Activated naive CD4-positive, alpha-beta T cell treated with anti-CD3 and anti-CD28 coated beads for 36 hours (primary cell): ENCODE measurements around the gene LYZL6. TPM values are rescaled to one million over a fixed set of nuclear protein-coding genes. Genes with fewer than 3 reads are reported as not detected.

Experiments used
- CTCF ChIA-PET: fragments of 350-600 bp; sonication (Branson Sonifier 250); formaldehyde crosslinking; loops from one replicate; lab custom pipeline; 2021; ENCODE audit warnings: antibody characterized with exemption; lab: Charles Lee
- DNase-seq: peaks from one replicate; pipeline ENCODE4 v3.0.0-alpha.2; 2020
- H3K27ac Mint-ChIP-seq: one replicate; pipeline ENCODE4 v1.8.0; 2021; ENCODE audit warnings: mild to moderate bottlenecking, mixed read lengths
- H3K27me3 Mint-ChIP-seq: one replicate; pipeline ENCODE4 v1.8.0; 2021; ENCODE audit warnings: low read depth, mixed read lengths
- H3K36me3 Mint-ChIP-seq: one replicate; pipeline ENCODE4 v1.8.0; 2021; ENCODE audit warnings: low read depth, mixed read lengths
- H3K4me1 Mint-ChIP-seq: one replicate; pipeline ENCODE4 v1.8.0; 2021; ENCODE audit warnings: low read depth, mixed read lengths
- H3K4me3 Mint-ChIP-seq: one replicate; pipeline ENCODE4 v1.8.0; 2021; ENCODE audit warnings: mild to moderate bottlenecking, moderate library complexity, mixed read lengths
- H3K9me3 Mint-ChIP-seq: one replicate; pipeline ENCODE4 v1.8.0; 2021; ENCODE audit warnings: mixed read lengths
- intact Hi-C: fragments of 100-400 bp; cut with micrococcal nuclease; formaldehyde crosslinking; loops from one replicate; pipeline ENCODE4 v1.15.1; 2023
- total RNA-seq, 2 experiments: library from RNA; stranded (reverse); gene quantifications; one replicate each; pipeline ENCODE4 v1.2.3, GENCODE V29; 2021

LYZL6 gene, protein sequence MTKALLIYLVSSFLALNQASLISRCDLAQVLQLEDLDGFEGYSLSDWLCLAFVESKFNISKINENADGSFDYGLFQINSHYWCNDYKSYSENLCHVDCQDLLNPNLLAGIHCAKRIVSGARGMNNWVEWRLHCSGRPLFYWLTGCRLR
- total RNA-seq, result not detected

DNA sequence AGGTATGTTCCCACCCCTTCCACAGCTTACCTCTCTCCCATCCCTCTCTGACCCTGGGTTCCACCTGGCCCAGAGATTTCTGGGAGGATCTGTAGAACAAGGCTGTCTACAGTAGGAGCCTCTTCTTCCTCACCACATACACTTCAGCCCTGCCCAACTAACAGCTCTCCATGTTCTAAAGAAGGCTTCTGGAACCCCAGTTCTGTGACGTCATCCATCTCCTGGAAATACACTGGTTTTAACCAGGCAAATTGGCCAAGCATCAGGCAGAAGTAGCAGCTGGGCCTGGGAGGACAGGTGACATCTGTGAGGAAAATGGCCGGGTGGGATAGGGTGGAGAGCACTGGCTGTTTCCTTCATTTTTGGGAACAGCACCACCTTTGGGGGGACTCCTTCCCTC is at the start of gene LYZL6:
Gene LYZL6 (minus strand): TSS at position 177 of the 400 bp plus-strand sequence. CDS start 4,357 bp downstream, outside the sequence.
- Mint-ChIP-seq H3K9me3 (no peaks in the 10 kb centered on the region), H3K4me3 (no peak within 1 kb of the TSS), H3K27ac (no peak within 1 kb of the TSS), H3K4me1 (no peaks in the 10 kb centered on the region), H3K36me3 (no peaks in the 10 kb centered on the region), H3K27me3 (no peaks in the 10 kb centered on the region)
- CTCF ChIA-PET, result interaction anchor here (0.6 to 1.1 kb wide), 2 partner anchors 27 to 206 kb away, joined by 5 to 8 read pairs; no protein-coding TSS in a partner anchor
- intact Hi-C loops, result no loop called here
- DNase-seq, result no peak

DNA sequence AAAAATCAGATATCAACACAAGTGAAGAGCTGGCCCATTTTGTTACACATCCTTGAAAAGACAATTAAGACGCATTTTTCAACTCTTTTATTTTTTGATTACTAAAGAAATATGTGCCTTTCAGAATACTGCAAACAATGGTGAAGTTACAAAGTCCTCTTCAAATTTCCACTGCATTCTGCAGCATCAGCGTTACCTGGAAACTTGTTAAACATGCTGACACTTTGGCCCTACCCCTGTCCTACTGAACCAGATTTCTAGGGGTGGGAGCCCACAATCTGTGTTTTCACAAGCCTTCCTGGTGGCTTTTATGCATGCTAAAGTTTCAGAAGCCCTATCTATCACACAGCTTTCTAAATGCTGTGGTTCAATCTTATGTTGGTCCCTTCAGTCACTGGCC is 47.6 kb upstream of the LYZL6 start:
- Mint-ChIP-seq H3K4me3 (no peak overlapping the region), H3K36me3 (no peaks in the 10 kb centered on the region), H3K27ac (no peak overlapping the region), H3K27me3 (peaks cover 12% of the 10 kb centered on the region), H3K4me1 (no peaks in the 10 kb centered on the region), H3K9me3 (peaks cover 5% of the 10 kb centered on the region)
- no peak for DNase-seq
- intact Hi-C loops, result no loop called here
- CTCF ChIA-PET, result no interaction called here

DNA sequence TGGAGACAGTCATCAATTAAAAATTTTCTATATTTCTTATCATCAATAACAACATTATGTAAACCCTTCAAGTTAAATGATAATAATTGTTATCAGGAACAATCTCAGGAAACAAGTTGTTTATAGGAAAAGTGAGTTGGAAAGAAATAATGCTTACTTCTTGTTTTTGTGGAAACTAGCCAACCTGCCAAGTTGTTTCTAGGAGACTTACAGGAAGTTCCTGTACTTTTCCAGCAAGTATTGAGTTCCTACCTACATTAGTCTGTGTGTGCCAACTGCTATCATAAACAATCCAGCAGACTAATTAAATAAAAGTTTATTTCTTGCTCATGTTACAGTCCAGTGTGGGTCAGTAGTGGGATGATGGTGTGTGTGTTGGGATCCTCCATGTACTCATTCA is 44.7 kb upstream of the LYZL6 start:
- CTCF ChIA-PET, result interaction anchor here (1.8 kb wide), 1 partner anchor 12 kb away, joined by 5 read pairs; no protein-coding TSS in a partner anchor
- Mint-ChIP-seq H3K4me1 (no peaks in the 10 kb centered on the region), H3K27ac (no peak overlapping the region), H3K27me3 (peaks cover 9% of the 10 kb centered on the region), H3K4me3 (no peak overlapping the region), H3K9me3 (peaks cover 5% of the 10 kb centered on the region), H3K36me3 (no peaks in the 10 kb centered on the region)
- intact Hi-C loops, result no loop called here
- DNase-seq, result no peak

DNA sequence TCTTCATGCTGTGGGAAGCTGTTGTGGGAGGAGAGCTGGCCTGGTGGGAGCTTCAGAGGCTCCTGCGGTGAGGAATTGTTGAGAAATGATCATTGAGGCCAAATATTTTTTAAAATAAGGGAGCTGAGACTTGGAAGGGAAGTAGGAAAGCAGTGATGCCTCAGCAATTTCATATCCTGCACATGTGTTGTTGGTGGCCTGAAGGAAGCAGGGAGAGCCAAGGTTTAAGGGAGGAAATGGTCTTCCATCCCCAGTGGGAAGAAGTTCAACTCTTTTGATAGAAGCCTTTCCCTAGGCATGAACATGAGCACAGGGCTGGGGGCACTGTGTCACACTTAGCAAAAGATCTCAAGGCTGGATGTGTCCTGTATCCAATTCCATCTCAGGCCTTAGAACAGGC is 43.1 kb upstream of the LYZL6 start, which contains the start of gene CCL14:
Gene CCL14 (minus strand): TSS at position 87 of the 400 bp plus-strand sequence. CDS start 80 bp downstream, at position 7.
- no peak for DNase-seq
- peaks cover 5% of the 10 kb centered on the region for H3K9me3 Mint-ChIP-seq
- intact Hi-C loops, result no loop called here
- H3K4me1 Mint-ChIP-seq, result no peaks in the 10 kb centered on the region
- CTCF ChIA-PET, result interaction anchor here (1.8 kb wide), 1 partner anchor 11 kb away, joined by 5 read pairs; no protein-coding TSS in a partner anchor
- H3K4me3 Mint-ChIP-seq, result no peak within 1 kb of the TSS
- no peak within 1 kb of the TSS for H3K27ac Mint-ChIP-seq
- no peaks in the 10 kb centered on the region for H3K27me3 Mint-ChIP-seq
- H3K36me3 Mint-ChIP-seq, result no peaks in the 10 kb centered on the region

DNA sequence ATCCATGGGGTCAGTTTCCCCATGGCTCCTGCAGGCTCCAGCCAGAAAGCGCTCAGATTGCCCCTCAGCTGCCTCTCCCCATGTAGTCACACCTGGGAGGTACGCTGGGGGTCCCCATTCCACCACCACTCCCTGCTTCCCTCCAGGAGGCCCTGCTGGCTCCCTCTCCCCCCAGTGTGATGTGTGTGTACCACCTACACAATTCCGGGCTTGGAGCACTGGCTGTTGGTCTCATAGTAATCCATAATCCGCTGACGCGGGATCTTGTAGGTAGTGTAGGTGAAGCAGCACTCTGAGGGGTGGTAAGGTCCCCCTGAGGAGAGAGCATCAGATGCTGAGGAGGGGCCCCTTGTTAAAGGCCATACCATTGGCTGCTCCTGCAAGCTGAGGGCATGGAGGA is 40.6 kb upstream of the LYZL6 start:
- no peaks in the 10 kb centered on the region for H3K4me1 Mint-ChIP-seq
- H3K27me3 Mint-ChIP-seq, result no peaks in the 10 kb centered on the region
- H3K9me3 Mint-ChIP-seq, result peaks cover under 1% of the 10 kb centered on the region
- no peak for DNase-seq
- H3K4me3 Mint-ChIP-seq, result no peak overlapping the region
- CTCF ChIA-PET, result interaction anchor here (0.7 to 1.2 kb wide), 2 partner anchors 8 to 108 kb away, joined by 3 to 4 read pairs; no protein-coding TSS in a partner anchor
- intact Hi-C loops, result no loop called here
- H3K27ac Mint-ChIP-seq, result no peak overlapping the region
- no peaks in the 10 kb centered on the region for H3K36me3 Mint-ChIP-seq

DNA sequence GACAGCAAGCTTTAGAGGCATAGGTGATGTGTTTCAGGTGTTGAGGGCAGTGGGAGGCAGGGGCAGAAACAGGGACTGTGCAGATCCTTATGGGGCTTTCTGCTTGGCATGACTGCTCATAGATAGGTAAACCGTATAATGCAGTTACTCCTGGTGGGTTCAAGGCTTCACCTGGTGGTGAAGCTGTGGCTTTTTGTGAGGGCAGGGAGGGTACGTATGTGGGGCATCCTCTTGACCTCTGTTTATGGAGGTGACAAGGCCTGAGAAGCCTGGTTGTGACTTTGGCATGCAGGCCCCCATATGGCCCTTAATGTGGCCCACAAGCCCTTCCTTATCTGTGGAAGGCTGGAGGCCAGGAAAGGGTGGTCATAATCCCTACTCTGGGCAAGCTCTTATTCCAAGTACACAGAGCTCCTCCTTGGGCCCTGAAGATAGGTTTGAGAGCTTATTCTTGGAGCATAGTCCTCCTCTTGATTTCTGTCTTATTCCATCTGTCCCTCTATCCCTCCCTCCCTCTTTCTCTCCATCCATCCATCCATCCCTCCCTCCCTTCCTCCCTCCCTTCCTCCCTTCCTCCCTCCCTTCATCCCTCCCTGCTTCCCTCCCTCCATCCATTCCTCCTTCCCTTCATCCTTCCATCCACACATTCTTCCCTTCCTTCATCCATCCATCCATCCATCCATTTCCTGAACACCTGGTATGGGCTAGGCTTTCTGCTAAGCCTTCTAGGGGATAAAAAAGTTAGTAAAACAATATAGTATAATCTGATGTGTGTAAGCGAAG is 39.1 kb upstream of the LYZL6 start:
- Mint-ChIP-seq H3K9me3 (no peaks in the 10 kb centered on the region), H3K27me3 (peaks cover 3% of the 10 kb centered on the region), H3K36me3 (no peaks in the 10 kb centered on the region), H3K4me3 (no peak overlapping the region), H3K27ac (no peak overlapping the region), H3K4me1 (no peaks in the 10 kb centered on the region)
- DNase-seq, result no peak
- CTCF ChIA-PET, result interaction anchor here (0.6 to 2.4 kb wide), 7 partner anchors 13 to 167 kb away, joined by 3 to 19 read pairs (median 4); no protein-coding TSS in a partner anchor
- intact Hi-C loops, result no loop called here

DNA sequence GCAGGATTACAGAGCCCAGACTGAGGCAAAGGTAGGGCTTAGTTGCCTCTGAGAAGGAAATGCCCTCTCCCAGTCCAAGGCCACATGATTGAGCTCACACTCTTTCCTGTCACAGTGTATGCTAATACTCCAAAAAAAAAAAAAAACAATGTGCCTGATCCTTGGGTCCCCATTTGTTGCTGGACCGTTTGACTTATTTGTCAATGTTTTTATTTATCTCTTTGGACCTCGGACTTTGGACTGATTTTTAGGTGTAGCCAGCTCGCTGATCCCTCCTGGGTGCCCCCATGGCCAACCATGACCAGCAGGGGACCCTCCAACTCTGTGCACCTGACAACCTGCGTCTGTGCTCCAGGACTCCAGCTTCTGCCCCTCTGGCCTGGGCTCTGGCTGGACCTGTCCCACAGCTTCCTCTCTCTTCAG is 38.4 kb upstream of the LYZL6 start:
- Mint-ChIP-seq H3K36me3 (no peaks in the 10 kb centered on the region), H3K4me1 (no peaks in the 10 kb centered on the region), H3K4me3 (no peak overlapping the region), H3K27me3 (peaks cover 4% of the 10 kb centered on the region), H3K9me3 (no peaks in the 10 kb centered on the region), H3K27ac (no peak overlapping the region)
- peak; percentile 18 for DNase-seq
- intact Hi-C loops, result no loop called here
- CTCF ChIA-PET, result interaction anchor here (0.6 to 2.4 kb wide), 6 partner anchors 12 to 167 kb away, joined by 3 to 19 read pairs (median 6); no protein-coding TSS in a partner anchor

DNA sequence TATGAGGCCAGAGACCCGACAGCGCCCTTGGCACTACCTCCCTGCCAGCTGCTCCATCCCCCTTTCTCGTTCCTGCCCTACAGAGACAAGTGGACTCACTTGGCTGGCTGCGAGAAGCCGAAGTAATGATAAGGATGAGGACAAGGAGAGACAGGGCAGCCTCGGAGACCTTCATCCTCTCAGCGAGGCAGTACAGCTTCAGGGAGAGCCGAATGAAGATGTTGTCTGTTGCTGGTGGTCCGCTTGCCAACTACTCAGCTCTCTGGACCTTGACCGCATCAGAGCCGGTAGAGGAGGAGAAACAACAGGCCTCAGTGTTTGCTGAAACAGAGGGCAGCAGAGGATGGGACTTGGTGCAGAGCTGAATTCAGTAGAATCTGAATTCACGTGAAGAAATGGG is 37.7 kb upstream of the LYZL6 start, which contains the start of gene CCL16:
Gene CCL16 (minus strand): TSS at position 252 of the 400 bp plus-strand sequence. CDS start 77 bp downstream, at position 175.
- H3K27ac Mint-ChIP-seq, result no peak within 1 kb of the TSS
- CTCF ChIA-PET, result interaction anchor here (2.0 to 2.4 kb wide), 2 partner anchors 11 to 168 kb away, joined by 8 to 19 read pairs; no protein-coding TSS in a partner anchor
- DNase-seq, result no peak
- H3K4me3 Mint-ChIP-seq, result no peak within 1 kb of the TSS
- H3K9me3 Mint-ChIP-seq, result no peaks in the 10 kb centered on the region
- H3K4me1 Mint-ChIP-seq, result no peaks in the 10 kb centered on the region
- intact Hi-C loops, result no loop called here
- H3K27me3 Mint-ChIP-seq, result peaks cover 9% of the 10 kb centered on the region
- no peaks in the 10 kb centered on the region for H3K36me3 Mint-ChIP-seq

DNA sequence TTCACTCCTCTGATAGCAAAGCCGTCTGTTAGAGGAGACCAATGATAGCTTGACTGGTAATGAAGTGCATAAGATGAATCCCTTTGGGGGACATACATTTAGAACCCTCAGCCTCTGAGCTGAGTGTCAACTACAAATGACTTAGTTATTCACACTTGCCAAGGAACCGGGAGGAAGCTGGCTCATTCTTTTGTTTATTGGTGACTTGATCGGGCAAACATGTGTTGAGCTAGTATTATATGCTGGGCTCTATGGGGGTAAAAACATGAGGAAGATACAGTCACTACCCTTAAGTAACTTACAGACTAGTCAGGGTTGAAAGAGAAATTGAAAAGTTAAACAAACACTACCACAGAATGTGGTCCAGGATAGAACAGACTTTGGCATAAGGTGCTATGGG is 34.8 kb upstream of the LYZL6 start:
- H3K4me1 Mint-ChIP-seq, result no peaks in the 10 kb centered on the region
- no peak overlapping the region for H3K4me3 Mint-ChIP-seq
- no peaks in the 10 kb centered on the region for H3K9me3 Mint-ChIP-seq
- intact Hi-C loops, result no loop called here
- CTCF ChIA-PET, result interaction anchor here (0.6 to 13.9 kb wide), 5 partner anchors 9 to 169 kb away, joined by 3 to 285 read pairs (median 10); no protein-coding TSS in a partner anchor
- H3K36me3 Mint-ChIP-seq, result no peaks in the 10 kb centered on the region
- H3K27ac Mint-ChIP-seq, result no peak overlapping the region
- no peak for DNase-seq
- H3K27me3 Mint-ChIP-seq, result peaks cover 9% of the 10 kb centered on the region

DNA sequence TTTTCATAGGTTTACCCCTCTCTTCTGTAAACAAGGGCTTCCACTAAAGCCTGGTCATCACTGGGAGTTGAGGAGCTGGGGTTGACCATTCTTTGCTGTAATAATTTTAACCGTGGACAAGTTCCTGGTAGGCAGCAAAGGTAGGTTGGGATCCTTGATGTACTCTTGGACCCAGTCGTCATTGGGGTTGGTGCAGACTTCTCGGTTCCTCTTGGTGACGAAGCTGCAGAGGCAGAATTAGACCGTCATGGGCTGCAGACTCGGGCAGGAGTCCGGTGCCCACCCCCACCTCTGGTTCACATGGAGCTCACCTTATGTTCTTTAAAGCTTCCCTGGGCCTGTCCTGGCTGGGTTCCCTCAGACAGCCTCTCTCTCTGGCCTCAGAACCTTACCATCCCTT is 34.0 kb upstream of the LYZL6 start:
- intact Hi-C loops, result no loop called here
- H3K9me3 Mint-ChIP-seq, result no peaks in the 10 kb centered on the region
- CTCF ChIA-PET, result interaction anchor here (0.6 to 13.9 kb wide), 5 partner anchors 8 to 170 kb away, joined by 3 to 285 read pairs (median 10); no protein-coding TSS in a partner anchor
- DNase-seq, result no peak
- no peaks in the 10 kb centered on the region for H3K4me1 Mint-ChIP-seq
- H3K27ac Mint-ChIP-seq, result no peak overlapping the region
- no peak overlapping the region for H3K4me3 Mint-ChIP-seq
- H3K36me3 Mint-ChIP-seq, result no peaks in the 10 kb centered on the region
- H3K27me3 Mint-ChIP-seq, result peaks cover 9% of the 10 kb centered on the region

DNA sequence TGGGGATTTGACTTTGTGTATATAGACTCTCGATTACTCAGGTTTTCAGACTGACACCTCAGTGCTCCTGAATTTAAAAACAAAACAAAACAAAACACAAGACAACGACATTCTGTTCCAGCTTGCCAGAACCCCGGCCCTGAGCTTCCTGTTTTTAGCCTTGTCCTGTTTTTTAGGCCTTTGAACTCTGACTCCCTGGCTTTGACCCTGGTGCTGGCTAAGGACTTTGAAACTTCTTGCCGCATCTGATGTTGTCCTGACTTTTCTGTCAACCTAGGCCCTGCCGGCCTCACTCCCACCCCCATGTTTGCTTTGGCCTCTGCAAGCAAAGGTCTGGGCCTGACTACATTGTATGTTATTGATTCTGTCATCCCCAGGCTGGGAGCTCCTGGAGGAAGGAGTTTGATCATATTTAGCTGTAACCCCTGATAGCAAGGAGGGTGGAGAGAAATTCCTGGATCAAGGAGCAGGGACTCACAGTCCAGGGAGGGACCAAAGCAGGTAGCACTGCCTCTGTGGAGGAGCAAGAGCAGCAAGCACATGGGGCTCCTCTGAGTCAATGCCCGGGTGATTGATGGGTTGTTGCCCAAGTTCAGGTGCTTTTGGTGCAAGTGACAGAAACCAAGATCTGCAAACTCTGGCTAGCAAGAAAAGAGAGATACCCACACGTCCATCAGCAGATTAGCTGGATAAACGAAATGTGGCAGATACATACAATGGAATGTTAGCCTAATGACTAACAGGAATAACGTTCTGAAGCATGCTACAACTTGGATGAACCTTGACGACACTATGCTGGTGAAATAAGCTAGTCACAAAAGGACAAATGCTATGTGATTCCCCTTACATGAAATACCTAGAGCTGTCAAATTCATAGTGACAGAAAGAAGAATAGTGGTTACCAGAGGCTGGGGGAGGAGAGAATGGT is 30.1 kb upstream of the LYZL6 start:
- Mint-ChIP-seq H3K4me3 (no peak overlapping the region), H3K9me3 (no peaks in the 10 kb centered on the region), H3K27ac (no peak overlapping the region), H3K27me3 (peaks cover 11% of the 10 kb centered on the region), H3K4me1 (no peaks in the 10 kb centered on the region), H3K36me3 (no peaks in the 10 kb centered on the region)
- CTCF ChIA-PET, result interaction anchor here (0.7 to 13.9 kb wide), 8 partner anchors 15 to 550 kb away, joined by 3 to 285 read pairs (median 4); no protein-coding TSS in a partner anchor
- DNase-seq, result no peak
- intact Hi-C loops, result no loop called here
